Right renal cortex interstitium (tissue), 3 donors: ENCODE measurements around the gene SARDH. TPM values are rescaled to one million over a fixed set of nuclear protein-coding genes. Genes with fewer than 3 reads are reported as not detected.

Experiments used
- DNase-seq, 3 donors: peaks; one replicate each; pipeline ENCODE4 v3.0.0-alpha.2; 2013; ENCODE audit warnings: low read depth in 3 of 3, low spot score in 2 of 3
- polyA plus RNA-seq, 3 donors: library from polyadenylated mRNA; unstranded; fragments of 120-200 nt; gene quantifications; one replicate each; pipeline ENCODE4 v1.2.1, GENCODE V29; 2013; ENCODE audit not compliant: insufficient read length in 3 of 3

Gene SARDH
- polyA plus RNA-seq, 3 donors: 7.9 to 9.5 (median 9.3) TPM

GRCh38 chr9:133704711-133705181 lies 33.4 kb downstream of the SARDH start:
- no peak for DNase-seq

- DNase-seq: no peak
Measured at GRCh38 chr9:133703591-133704399, 34.4 kb downstream of the SARDH start.

GRCh38 chr9:133702798-133703590 lies 35.2 kb downstream of the SARDH start:
- DNase-seq: no peak

- no peak for DNase-seq
Measured at GRCh38 chr9:133701981-133702797, 36.0 kb downstream of the SARDH start.

DNA sequence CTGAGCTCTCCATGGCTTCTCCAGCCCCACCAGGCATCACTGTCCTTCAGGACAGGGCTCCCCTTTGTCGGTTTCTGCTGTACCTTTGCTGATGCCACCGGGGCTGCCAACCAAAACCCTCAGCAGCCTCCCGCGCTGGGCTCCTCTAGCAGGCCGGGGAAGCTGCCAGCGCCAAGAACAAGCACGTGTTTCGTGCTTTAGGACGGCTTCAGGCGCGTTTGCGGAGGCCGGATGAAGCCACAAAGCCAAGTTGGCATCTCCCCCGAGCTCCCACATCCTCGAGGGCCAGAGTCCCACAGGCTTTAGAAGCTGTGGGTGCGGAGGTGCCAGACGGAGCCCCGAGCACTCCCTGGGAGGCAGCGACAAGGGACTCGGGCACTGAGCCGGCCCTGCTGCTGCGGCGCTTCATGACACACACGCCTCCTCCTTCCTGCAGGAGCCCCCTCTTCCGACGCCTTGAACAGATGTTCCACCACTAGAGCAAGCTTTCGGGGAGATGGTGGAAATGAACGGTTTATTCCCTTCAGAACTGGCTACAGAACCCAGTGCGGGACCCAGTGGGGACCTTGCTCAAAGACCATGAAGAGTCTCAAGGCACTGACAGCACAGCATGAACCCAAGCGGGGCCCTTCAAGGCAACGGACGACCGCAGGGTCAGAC lies 36.7 kb downstream of the SARDH start:
- no peak for DNase-seq

DNA sequence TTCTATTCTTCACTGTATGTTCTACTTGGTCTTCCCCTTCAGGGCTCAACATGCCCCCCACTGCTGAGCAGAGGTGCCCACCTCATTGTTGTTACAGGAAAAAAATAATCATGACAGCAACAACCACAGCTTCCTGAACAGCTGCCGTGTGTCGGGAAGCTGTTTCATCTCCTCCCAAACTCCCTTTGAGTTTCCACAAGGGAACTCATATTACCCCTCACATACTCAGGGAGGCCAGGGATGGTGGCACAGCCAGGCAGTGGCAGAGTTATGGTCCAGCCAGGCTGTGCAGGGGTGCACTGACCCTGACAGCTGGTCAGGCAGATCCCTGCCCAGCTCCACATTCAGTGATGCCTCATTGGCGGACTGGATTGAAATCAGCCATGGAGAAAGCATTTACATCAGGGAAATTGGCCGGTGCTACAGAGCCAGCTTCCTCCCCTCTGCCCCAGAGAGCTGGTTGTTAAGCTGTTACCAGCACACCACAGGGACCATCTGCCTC lies 37.3 kb downstream of the SARDH start:
- DNase-seq: no peak

- DNase-seq: no peak
Measured at GRCh38 chr9:133699546-133699945, 38.6 kb downstream of the SARDH start.

DNA sequence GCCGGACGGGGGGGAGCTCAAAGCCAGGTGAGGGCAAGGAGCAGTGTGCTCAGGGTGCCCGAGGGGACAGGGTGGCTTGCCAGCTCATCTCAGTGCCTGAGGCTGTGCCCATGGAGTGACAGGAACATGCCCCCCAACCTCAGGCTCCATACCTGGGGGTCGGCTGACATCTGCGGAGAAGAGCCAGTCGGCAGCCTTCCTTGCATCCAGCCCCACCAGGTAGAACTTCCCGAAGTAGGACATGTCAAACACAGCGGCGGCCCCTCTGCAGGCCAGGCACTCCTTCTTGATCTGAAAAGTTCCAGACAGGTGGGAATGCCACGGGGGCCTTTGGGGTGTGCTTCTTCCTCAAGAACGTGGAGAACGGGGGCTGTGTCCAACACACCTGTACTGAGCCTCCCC lies 42.1 kb downstream of the SARDH start:
- no peak for DNase-seq

DNA sequence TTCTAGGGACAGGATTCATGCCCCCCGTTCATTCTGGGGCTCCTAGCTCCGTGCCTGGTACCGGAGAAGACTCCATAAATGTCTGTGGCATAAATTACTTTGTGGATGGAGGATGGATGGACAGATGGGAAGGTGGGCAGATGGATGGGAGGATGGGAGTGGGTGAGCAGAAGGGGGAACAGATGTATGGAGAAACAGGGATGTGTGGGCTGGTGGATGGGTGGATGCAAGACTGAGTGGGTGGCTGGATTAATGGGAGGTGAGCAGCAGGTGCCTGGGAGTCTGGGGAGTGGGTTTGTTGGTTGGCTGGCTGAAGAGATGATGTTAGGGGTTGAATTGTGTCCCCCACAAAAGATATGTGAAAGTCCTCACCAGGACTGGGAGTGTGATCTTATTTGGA lies 43.5 kb downstream of the SARDH start:
- DNase-seq: no peak

DNA sequence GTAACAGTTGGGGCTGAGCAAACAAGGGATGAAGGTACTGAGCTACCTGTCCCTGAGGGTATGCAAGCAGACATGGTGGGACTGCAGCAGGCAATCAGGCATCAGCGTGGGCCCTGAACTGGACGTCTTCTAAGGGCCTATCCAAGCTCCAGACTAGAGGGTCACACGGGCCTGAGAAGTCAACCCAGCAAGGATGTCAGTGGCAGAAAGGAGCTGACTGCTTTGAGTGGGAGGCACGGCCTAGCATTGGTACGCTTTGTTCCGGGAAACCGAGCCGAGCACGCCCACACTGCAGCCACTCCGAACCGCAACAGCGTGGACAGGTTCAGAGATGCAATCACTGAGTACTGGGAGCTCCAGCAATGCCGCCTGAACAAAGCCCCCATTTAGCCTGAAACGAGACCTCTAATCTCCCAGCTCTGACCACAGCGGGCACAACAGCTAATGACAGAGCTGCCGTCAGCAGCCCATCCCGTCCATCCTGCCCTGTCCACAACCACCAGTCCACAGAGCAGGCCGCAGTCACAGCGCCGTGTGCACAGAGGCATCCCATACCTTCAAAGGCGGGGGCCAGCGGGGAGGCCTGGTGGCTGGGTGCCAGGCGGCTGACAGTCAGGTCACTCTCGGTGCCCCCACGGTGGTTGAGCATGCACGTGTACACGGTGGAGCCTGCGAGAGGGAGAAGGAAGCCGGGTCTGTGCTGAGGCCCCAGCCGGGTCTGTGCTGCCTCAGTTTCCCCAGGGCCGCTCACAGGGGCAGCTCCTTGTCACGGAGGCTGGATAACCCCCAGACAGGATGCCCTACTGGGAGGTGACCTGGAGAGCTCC lies 44.2 kb downstream of the SARDH start:
- no peak for DNase-seq

DNA sequence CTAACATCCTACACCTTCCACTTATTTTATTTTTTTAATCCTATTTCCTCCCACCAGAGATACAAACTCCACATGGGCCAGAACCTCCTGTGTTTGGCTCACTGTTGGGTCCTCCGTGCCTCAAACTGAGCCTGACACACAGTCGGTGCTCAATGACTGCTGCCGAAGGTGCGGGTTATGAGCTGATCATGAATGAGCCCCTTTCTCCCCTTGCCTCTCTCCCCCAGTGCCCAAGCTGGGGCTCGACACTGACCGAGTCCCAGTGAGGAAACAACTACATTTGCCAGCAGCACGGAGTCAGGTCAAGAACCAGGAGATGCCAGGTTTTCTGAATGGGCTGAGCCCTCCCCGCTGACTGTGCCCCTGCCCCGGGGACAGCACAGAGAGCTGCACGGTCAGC lies 45.0 kb downstream of the SARDH start:
- DNase-seq: no peak

DNA sequence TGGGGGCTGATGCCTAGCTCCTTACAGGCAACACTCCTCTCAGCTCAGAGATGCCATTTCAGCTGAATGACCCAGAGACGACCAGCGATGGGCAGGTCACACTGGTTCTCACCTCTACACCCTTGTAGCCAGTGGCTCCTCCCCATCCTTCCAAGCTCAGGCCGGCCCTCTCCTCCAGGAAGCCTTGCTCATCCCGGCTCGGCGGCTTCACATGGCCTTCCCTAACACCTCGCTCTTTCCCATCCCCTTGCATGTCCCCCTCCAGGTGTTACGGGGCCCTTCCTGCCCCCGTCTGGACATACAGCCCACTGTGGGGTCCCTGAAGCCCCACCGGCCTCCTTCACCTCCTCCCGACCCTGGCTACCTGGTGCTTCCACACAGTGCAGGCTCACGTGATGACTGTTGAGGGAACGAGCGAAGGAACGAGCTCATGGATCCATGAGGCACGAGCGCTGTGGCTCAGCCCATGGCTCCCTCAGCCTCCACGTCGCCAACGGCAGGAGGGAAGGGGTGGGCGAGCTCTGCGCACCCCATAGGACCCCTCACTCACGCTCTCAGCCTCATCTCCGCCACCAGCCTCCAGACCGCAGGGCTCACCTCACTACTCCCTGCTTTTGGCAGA lies 45.7 kb downstream of the SARDH start:
- no peak for DNase-seq

GRCh38 chr9:133691626-133692363 lies 46.4 kb downstream of the SARDH start:
- DNase-seq: no peak

GRCh38 chr9:133691191-133691590 lies 47.0 kb downstream of the SARDH start:
- DNase-seq: no peak

- DNase-seq: peak in 1 of 3 donors; percentile 58
Measured at GRCh38 chr9:133690081-133690561, 48.0 kb downstream of the SARDH start.

DNA sequence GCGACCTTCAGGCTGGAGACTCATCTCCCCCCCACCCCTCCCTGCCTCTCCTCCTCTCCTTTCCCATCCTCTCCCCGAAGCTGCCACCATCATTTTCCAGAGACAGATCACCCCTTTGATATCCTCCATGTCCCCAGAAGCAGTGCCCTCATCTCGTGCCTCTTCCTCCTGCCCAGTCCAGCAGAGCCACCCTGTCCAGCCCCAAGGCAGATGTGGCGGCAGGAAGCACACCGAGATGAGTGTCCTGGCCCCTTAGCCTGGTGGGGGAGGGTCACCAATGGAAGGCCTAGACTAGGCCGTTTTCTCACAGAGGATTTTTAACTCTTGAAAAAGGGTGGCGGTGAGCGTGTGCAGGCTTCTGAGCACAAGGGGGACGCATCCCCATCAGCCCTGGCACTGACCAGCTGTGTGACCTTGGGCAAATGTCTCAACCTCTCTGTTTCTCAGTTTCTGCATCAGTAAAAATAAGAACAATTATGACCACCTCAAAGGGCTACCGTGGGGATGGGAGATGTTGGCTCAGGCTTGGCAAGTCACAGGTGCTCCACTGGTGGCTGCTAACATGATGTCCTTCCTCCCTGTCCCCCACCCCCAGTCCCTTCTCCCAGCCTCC lies 48.9 kb downstream of the SARDH start:
- DNase-seq: no peak

DNA sequence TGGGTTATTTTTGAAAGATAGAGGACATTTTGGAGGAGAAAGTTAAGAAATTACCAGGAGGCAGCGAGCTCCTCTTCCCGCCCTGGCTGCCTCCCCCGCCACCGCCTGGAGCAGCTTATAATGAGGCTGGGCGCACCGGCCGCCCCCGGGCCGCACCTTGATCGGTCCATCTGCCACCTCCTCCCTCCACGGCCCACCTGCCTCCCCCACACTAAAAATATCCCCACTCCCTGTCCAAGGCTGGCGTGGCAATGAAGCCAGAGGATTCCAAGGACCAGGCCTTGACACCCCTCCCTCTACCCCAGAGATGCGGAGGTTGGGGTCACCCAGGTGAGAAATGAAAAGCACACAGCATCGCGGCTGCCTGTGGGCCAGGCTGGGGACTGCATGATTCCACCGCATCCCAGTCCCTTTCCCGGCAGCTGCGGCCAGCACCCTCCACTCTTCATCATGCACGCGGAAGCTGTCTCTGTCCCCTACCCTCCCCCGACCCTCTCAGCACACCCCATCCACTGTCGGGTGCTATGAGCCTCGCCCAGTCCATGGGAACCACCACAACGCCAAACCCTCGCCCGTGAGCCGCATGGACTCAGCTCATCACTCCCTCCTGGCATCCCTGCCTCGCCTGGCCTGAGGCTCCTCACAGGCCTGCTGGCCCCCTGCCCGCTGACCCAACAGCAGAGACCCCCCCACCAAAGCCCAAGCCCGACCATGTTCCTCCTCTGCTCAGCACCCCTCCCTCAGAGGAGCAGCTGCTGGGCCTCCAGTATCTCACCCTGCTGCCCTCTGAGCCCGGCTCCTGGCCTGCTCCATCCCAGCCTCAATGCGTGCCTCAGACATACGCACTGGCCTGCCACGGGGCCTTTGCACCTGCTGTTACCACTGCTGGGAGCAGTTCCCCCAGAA lies 50.0 kb downstream of the SARDH start:
- no peak for DNase-seq
